ENCODE measurements around the gene SFTA2.
"Not testable (repeated sequence)": the region's sequence is repeated elsewhere in the genome, so short reads cannot be mapped to it uniquely, and the experiment has no call there.

SFTA2 gene

DNA sequence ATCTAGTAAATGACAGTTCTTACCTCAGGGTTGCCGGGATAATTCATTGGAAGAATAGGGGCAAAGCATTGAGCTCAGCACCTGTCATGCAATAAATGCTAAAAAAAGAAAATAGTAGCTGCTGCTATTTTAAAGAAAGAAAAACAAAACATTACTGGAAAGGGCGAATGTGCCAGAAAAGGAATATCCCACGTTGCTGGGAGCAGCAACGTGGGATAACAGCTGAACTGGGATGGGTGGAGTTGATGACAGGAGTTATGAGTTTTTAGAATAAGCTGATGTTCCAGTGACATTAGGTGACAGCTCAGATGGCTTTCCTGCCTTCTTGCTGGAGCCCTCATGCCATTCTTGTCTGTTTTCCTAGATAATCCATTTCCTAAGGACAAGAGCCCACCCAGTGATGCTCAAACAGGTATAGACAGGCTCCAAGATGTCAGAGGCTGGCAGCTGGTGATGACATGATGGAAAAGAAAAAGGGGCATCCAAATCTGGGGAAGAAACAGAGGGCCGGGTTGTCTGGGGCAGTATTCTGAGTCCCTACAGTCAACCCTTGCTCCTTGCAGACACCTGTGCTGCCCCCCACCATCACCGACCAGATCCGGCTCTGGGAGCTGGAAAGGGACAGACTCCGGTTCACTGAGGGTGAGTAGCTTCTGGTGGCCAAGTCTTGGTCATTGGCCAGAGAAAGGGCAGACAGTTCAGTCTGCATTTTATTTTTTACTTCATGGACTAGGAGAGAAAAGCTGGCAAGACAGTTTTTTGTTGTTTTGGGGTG lies 19.0 kb downstream of the SFTA2 start:
- DNase-seq (ENCODE audit: low spot score): no peak

DNA sequence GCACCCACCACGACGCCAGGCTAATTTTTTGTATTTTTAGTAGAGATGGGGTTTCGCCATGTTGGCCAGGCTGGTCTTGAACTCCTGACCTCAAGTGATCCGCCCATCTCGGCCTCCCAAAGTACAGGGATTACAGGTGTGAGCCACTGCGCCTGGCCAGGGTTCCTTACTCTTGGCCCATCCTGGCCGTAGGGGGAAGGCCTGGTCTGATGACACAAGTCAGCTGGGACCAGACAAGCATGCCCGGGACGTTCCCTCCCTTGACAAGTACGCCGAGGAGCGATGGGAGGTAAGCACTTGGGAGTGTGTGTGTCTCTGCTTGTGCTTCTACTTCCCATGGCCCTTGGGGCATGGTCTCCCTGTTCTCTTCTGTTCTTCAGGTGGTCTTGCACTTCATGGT lies 21.5 kb downstream of the SFTA2 start:
- DNase-seq (ENCODE audit: low spot score): not testable (repeated sequence)

GRCh38 chr6:30908700-30909099 lies 23.3 kb downstream of the SFTA2 start:
- no peak for DNase-seq (ENCODE audit: low spot score)

GRCh38 chr6:30907758-30908591 lies 24.0 kb downstream of the SFTA2 start, which contains the start of gene GTF2H4:
Gene GTF2H4 (plus strand): TSS chr6:30908207.
- DNase-seq (ENCODE audit: low spot score): peak; percentile 98

GRCh38 chr6:30907290-30907757 lies 24.6 kb downstream of the SFTA2 start:
- not testable (repeated sequence) for DNase-seq (ENCODE audit: low spot score)

DNA sequence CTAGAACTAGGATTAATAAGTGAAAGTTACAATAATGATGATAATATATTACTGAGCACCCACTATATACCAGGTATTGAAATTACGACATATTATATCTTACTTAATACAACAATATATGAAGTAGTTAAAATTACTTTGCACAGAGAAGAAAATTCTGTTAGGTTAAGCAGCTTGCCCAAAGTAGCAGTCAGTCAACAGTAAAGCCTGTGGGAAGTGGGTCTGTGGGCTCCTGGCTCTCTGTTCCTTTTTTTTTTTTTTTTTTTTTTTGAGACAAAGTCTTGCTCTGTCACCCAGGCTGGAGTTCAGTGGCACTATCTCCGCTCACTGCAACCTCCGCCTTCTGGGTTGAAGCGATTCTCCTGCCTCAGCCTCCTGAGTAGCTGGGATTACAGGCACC lies 28.7 kb downstream of the SFTA2 start:
- no peak for DNase-seq (ENCODE audit: low spot score)

DNA sequence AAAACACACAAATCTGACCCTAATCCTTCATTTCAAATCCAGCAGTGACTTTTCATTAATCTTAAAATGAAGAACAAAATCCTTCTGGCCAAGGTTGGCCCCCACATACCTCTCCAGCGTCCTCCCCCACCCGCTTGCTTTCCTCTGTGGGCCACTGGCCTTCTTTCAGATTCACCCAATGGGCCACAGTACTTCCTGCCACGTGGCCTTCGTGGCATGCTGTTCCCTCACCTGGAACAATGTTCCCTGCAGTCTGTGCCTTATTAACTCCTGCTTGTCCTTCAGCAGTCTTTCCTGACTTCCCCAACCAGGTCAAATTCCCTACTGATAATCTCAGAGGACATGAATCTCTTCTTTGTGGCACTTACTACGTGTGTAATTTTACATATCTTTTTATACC lies 29.3 kb downstream of the SFTA2 start:
- no peak for DNase-seq (ENCODE audit: low spot score)

- not testable (repeated sequence) for DNase-seq (ENCODE audit: low spot score)
Observed at GRCh38 chr6:30902196-30902595, 29.8 kb downstream of the SFTA2 start.

DNA sequence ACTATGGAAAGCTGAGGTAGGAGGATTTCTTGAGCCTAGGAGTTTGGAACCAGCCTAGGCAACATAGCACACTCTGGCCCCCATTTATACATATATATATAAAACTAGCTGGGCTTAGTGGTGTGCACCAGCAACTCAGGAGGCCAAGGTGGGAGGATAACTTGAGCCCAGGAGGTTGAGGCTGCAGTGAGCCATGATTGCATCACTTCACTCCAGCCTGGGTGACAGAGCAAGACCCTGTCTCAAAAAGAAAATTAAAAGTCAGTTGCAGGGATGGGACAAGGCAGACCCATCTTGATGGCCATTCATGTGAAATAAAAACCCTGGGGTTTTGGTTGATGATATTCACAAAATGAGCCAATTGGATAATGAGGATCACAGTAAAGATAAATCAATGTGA lies 30.5 kb downstream of the SFTA2 start:
- DNase-seq (ENCODE audit: low spot score): no peak

- DNase-seq (ENCODE audit: low spot score): no peak
Observed at GRCh38 chr6:30900863-30901417, 31.0 kb downstream of the SFTA2 start.

DNA sequence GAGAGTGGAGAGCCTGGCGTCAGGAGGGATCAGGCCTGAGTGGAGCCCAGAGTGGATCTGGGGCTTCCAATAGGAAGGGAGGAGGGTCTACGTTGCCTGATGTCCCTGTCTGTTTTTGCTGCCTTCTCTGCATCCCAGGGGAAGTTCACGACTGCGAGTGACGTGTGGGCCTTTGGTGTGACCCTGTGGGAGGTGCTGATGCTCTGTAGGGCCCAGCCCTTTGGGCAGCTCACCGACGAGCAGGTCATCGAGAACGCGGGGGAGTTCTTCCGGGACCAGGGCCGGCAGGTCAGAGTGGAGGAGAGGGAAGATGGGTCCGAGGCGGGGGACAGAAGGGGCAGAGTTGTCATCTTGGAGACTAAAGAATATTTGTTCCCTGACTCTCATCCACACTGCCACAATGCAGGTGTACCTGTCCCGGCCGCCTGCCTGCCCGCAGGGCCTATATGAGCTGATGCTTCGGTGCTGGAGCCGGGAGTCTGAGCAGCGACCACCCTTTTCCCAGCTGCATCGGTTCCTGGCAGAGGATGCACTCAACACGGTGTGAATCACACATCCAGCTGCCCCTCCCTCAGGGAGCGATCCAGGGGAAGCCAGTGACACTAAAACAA lies 33.1 kb downstream of the SFTA2 start:
- DNase-seq (ENCODE audit: low spot score): no peak

DNA sequence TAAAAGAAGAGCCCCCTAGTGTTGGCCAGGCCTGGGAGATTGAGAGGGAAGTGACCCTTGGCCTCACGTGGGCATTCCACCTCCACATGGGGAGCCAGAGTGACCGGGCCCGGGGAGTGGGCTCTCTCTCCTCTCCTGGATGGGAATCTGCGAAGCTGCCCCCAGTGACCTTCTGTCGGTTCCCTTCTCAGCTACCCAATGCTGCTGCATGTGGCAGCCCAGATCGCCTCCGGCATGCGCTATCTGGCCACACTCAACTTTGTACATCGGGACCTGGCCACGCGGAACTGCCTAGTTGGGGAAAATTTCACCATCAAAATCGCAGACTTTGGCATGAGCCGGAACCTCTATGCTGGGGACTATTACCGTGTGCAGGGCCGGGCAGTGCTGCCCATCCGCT lies 34.1 kb downstream of the SFTA2 start:
- DNase-seq (ENCODE audit: low spot score): no peak

DNA sequence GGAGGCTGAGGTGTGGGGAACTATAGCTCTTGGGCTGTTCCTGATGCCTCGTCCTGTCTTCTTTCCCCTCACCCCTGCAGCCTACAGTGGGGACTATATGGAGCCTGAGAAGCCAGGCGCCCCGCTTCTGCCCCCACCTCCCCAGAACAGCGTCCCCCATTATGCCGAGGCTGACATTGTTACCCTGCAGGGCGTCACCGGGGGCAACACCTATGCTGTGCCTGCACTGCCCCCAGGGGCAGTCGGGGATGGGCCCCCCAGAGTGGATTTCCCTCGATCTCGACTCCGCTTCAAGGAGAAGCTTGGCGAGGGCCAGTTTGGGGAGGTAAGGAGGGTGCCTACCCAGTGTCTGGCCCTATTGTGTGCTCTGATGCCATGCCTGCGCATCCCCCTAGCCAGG lies 35.4 kb downstream of the SFTA2 start:
- no peak for DNase-seq (ENCODE audit: low spot score)

GRCh38 chr6:30895343-30895742 lies 36.6 kb downstream of the SFTA2 start:
- DNase-seq (ENCODE audit: low spot score): no peak

DNA sequence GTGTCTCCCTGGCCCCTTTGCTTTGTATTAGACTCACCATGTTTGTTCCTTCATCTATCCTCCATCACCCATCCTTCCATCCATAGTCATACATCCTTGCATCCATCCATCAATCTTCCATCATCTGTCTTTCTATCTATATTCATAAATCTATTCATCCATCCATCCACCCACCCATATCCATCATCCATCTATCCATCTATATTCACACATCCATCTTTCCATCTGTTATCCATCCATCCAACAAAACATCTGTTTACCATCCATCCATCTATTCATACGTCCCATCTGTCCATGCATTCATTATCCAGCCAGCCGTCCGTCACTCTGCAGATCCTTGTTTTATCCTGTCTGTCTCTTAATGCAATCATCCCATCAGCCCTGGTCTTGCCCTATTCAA lies 37.0 kb downstream of the SFTA2 start:
- no peak for DNase-seq (ENCODE audit: low spot score)

- DNase-seq (ENCODE audit: low spot score): no peak
Observed at GRCh38 chr6:30894381-30894780, 37.6 kb downstream of the SFTA2 start.

- no peak for DNase-seq (ENCODE audit: low spot score)
Observed at GRCh38 chr6:30893666-30894065, 38.3 kb downstream of the SFTA2 start.

GRCh38 chr6:30893001-30893591 lies 38.9 kb downstream of the SFTA2 start:
- DNase-seq (ENCODE audit: low spot score): no peak

DNA sequence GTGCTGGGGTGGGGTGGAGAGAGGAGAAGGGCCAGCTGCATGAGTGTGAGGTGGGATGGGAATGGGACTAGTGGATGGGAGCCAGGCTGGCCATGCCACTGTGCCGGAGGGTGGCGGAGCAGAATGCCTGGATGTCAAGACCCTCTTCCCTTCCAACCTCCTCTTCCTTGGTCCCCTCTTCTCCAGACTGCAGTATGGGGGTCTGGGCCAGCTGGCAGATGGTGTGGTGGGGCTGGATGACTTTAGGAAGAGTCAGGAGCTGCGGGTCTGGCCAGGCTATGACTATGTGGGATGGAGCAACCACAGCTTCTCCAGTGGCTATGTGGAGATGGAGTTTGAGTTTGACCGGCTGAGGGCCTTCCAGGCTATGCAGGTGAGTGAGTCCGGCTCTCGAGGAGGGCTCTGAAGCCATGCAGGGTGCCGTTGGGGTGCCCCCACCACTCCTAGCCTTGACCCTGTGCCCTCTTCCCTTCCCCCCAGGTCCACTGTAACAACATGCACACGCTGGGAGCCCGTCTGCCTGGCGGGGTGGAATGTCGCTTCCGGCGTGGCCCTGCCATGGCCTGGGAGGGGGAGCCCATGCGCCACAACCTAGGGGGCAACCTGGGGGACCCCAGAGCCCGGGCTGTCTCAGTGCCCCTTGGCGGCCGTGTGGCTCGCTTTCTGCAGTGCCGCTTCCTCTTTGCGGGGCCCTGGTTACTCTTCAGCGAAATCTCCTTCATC lies 40.0 kb downstream of the SFTA2 start:
- no peak for DNase-seq (ENCODE audit: low spot score)

GRCh38 chr6:30891450-30891723 lies 40.6 kb downstream of the SFTA2 start:
- DNase-seq (ENCODE audit: low spot score): no peak

DNA sequence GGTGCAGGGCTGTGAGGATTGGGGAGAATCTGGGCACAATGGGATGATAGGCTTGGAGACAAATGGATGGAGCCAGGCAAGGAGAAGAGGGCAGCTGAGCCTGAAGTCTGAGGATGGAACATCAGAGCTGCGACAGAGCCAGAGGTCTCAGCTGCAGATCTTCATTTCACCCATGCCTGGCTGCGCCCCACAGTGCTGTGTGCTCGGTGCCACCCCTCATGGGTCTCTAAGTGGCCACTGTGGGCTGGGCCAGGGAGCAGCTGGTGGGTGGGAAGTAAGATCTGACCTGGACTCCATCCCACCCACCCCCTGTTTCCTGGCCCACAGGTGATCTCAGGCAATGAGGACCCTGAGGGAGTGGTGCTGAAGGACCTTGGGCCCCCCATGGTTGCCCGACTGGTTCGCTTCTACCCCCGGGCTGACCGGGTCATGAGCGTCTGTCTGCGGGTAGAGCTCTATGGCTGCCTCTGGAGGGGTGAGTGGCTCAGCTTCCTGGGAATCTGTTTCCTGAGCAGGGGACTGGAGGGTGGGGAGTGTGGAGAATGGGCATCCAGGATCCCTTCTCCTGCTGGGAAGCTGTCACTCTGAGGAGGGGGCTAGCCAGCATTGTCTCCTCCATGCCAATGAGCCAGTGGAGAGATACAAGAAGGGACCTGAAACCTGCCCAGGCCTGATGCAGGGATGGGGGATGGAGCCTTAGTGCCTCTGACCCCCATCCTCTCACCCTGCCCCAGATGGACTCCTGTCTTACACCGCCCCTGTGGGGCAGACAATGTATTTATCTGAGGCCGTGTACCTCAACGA lies 41.1 kb downstream of the SFTA2 start:
- DNase-seq (ENCODE audit: low spot score): no peak

Data from activated CD4-positive, alpha-beta T cell treated with anti-CD3 and anti-CD28 coated beads, Interleukin-2, Interleukin-4, amounts not matched to agents 100 ng/mL and 50 ng/mL, durations not matched to agents 16 hours and 8 hours (primary cell).